Keratinocyte (primary cell): ENCODE data around the gene ATXN7L1. TPM values are rescaled to one million over a fixed set of nuclear protein-coding genes. Genes with fewer than 3 reads are reported as not detected.

ENCODE experiments used
- DNase-seq: peaks from one replicate; pipeline ENCODE4 v3.0.0-alpha.2; 2011; ENCODE audit warnings: low read depth, missing footprints, low spot score
- FAIRE-seq: peaks from 2 replicates; lab custom pipeline; 2011; peaks lifted over from hg19 to GRCh38; lab: Jason Lieb, UNC
- H2AFZ ChIP-seq: 2 replicates; pipeline ENCODE4 v1.6.0; 2012; ENCODE audit warnings: low read length, control low read depth, inconsistent platforms; ENCODE audit not compliant: control insufficient read depth
- H3K27ac ChIP-seq: 2 replicates; pipeline ENCODE4 v1.5.1; 2011; ENCODE audit warnings: low read length; ENCODE audit not compliant: control insufficient read depth, insufficient read depth
- H3K27me3 ChIP-seq: 3 replicates; pipeline ENCODE4 v1.6.0; 2011; ENCODE audit warnings: low read length; ENCODE audit not compliant: control insufficient read depth, insufficient read depth; ENCODE audit errors: extremely low read depth
- H3K36me3 ChIP-seq, 2 experiments: 2 replicates in 1 of 2; 3 replicates in 1 of 2; pipeline ENCODE4 v1.5.1; 2011; ENCODE audit warnings: low read length in 2 of 2, mild to moderate bottlenecking in 1 of 2; ENCODE audit not compliant: control insufficient read depth in 2 of 2, insufficient read depth in 2 of 2; ENCODE audit errors: extremely low read depth in 1 of 2
- H3K4me1 ChIP-seq: 3 replicates; pipeline ENCODE4 v1.5.1; 2011; ENCODE audit warnings: low read length; ENCODE audit not compliant: control insufficient read depth, insufficient read depth; ENCODE audit errors: extremely low read depth
- H3K4me2 ChIP-seq: 3 replicates; pipeline ENCODE4 v1.6.0; 2011; ENCODE audit warnings: low read depth, low read length; ENCODE audit not compliant: control insufficient read depth, insufficient read depth; ENCODE audit errors: extremely low read depth
- H3K4me3 ChIP-seq, 3 experiments: fragments of 200-600 bp in 1 of 3; sonication (generic) in 1 of 3; 2 replicates in 2 of 3; 3 replicates in 1 of 3; pipeline ENCODE4 v1.5.1; 2011 to 2016; ENCODE audit warnings: low read length in 3 of 3, mild to moderate bottlenecking in 3 of 3, control low read depth in 2 of 3, inconsistent platforms in 1 of 3, low read depth in 1 of 3, mixed read lengths in 1 of 3, mixed run types in 1 of 3, moderate library complexity in 1 of 3; ENCODE audit not compliant: control insufficient read depth in 2 of 3, insufficient read depth in 2 of 3; ENCODE audit errors: extremely low read depth in 1 of 3
- H3K79me2 ChIP-seq: 2 replicates; pipeline ENCODE4 v1.6.0; 2012; ENCODE audit warnings: low read length; ENCODE audit not compliant: control insufficient read depth, insufficient read depth
- H3K9ac ChIP-seq: 3 replicates; pipeline ENCODE4 v1.6.0; 2011; ENCODE audit warnings: low read length; ENCODE audit not compliant: control insufficient read depth, insufficient read depth; ENCODE audit errors: extremely low read depth
- H3K9me1 ChIP-seq: 3 replicates; pipeline ENCODE4 v1.6.0; 2011; ENCODE audit warnings: low read length; ENCODE audit not compliant: control insufficient read depth, insufficient read depth; ENCODE audit errors: extremely low read depth
- H3K9me3 ChIP-seq: 2 replicates; pipeline ENCODE4 v1.5.1; 2012; ENCODE audit warnings: low read depth, low read length; ENCODE audit not compliant: control insufficient read depth
- H4K20me1 ChIP-seq: 3 replicates; pipeline ENCODE4 v1.6.0; 2011; ENCODE audit warnings: low read length; ENCODE audit not compliant: control insufficient read depth, insufficient read depth; ENCODE audit errors: extremely low read depth
- CTCF ChIP-seq, 3 experiments: IDR thresholded peaks in 1 of 3; conservative IDR thresholded peaks in 1 of 3; optimal IDR thresholded peaks in 1 of 3; 2 replicates in 2 of 3; 3 replicates in 1 of 3; pipeline versions ENCODE3 to v1.5.1; 2011; ENCODE audit warnings: low read length in 3 of 3, mild to moderate bottlenecking in 3 of 3, moderate library complexity in 2 of 3, control low read depth in 1 of 3, inconsistent platforms in 1 of 3; ENCODE audit not compliant: insufficient read depth in 2 of 3; ENCODE audit errors: extremely low read depth in 1 of 3
- EZH2 ChIP-seq: IDR thresholded peaks from one replicate; pipeline ENCODE4 v1.6.1; 2012; ENCODE audit warnings: inconsistent platforms, mild to moderate bottlenecking, low read length, moderate library complexity
- dilution Hi-C: fragments of 300-500 bp; cut with MboI; formaldehyde crosslinking; loops from one replicate; pipeline ENCODE4 v1.7.0; 2020; ENCODE audit warnings: low sequenced_read_pairs; ENCODE audit not compliant: extremely low pct_ligation_motif_present
- polyA plus RNA-seq, 5 experiments: library from polyadenylated mRNA; depleted of rRNA in 3 of 5; stranded (reverse) in 3 of 5; stranded (forward) in 1 of 5; unstranded in 1 of 5; fragments of >200 nt; gene quantifications; 1 replicate in 1 of 5; 2 replicates in 3 of 5; 3 replicates in 1 of 5; pipeline versions ENCODE4 v1.2.1 to v1.2.3, GENCODE V29; 2011 to 2012; ENCODE audit warnings: missing spikeins in 2 of 5, low read depth in 1 of 5, low replicate concordance in 1 of 5

Gene ATXN7L1
- polyA plus RNA-seq, 1 donor (not counting 4 experiments of a cell fraction or from before 2014, with no cell fraction given), result 4.8 TPM

GRCh38 chr7:105637755-105638154 lies 238.6 kb downstream of the ATXN7L1 start:
- Histone ChIP-seq H3K9me3 (no peaks in the 10 kb centered on the region), H3K9me1 (no peaks in the 10 kb centered on the region), H3K27me3 (no peaks in the 10 kb centered on the region), H3K27ac (no peak overlapping the region), H3K4me3 (no peak overlapping the region), H2AFZ (no peak overlapping the region), H3K4me2 (no peak overlapping the region), H4K20me1 (no peaks in the 10 kb centered on the region), H3K9ac (no peak overlapping the region), H3K79me2 (no peaks in the 10 kb centered on the region), H3K4me1 (no peaks in the 10 kb centered on the region), H3K36me3 (peaks cover 3 to 9% of the 10 kb centered on the region in 2 experiments)
- FAIRE-seq, result no peak
- no peak for DNase-seq
- TF ChIP-seq EZH2 (no peak), CTCF (optimal IDR thresholded peaks at IDR 0.05 in 1 of 3, IDR thresholded peaks at IDR 0.05 in 1 of 3, conservative IDR thresholded peaks at IDR 0.05 in 1 of 3; ENCODE audit: extremely low read depth in 1 of 3, insufficient read depth in 2 of 3, low read length in 3 of 3) (no peak)
- dilution Hi-C loops, result no loop called here

- dilution Hi-C loops, result no loop called here
- no peaks in the 10 kb centered on the region for H3K4me1 ChIP-seq
- no peak overlapping the region for H3K4me2 ChIP-seq
- no peak overlapping the region for H3K4me3 ChIP-seq
- no peaks in the 10 kb centered on the region for H4K20me1 ChIP-seq
- H3K36me3 ChIP-seq, result peaks cover 3 to 7% of the 10 kb centered on the region in 2 experiments
- no peak overlapping the region for H2AFZ ChIP-seq
- no peaks in the 10 kb centered on the region for H3K9me1 ChIP-seq
- TF ChIP-seq CTCF (optimal IDR thresholded peaks at IDR 0.05 in 1 of 3, IDR thresholded peaks at IDR 0.05 in 1 of 3, conservative IDR thresholded peaks at IDR 0.05 in 1 of 3; ENCODE audit: extremely low read depth in 1 of 3, insufficient read depth in 2 of 3, low read length in 3 of 3) (no peak), EZH2 (no peak)
- H3K27ac ChIP-seq, result no peak overlapping the region
- no peaks in the 10 kb centered on the region for H3K79me2 ChIP-seq
- no peaks in the 10 kb centered on the region for H3K27me3 ChIP-seq
- no peak overlapping the region for H3K9ac ChIP-seq
- FAIRE-seq, result no peak
- H3K9me3 ChIP-seq, result no peaks in the 10 kb centered on the region
- no peak for DNase-seq
Measured at GRCh38 chr7:105636982-105637381, 239.4 kb downstream of the ATXN7L1 start.
